ENCODE measurements around the gene HGF.

- TF ChIP-seq CTCF (IDR thresholded peaks at IDR 0.05) (no peak), POLR2A (IDR thresholded peaks at IDR 0.05) (no peak)
These were observed 110.0 kb downstream of the HGF start for GRCh38 chr7:81659697-81660395.
